Panc1 (cell line): ENCODE results near the gene MPZL3.

ENCODE experiments used
- CTCF ChIP-seq: fragments of 450-650 bp; IDR thresholded peaks from 2 replicates; pipeline ENCODE4 v1.5.1; 2017; ENCODE audit warnings: mild to moderate bottlenecking
- POLR2AphosphoS5 ChIP-seq: IDR thresholded peaks from 2 replicates; pipeline ENCODE4 v1.6.1; 2012; ENCODE audit warnings: mild to moderate bottlenecking, low read depth, low read length, moderate library complexity
- REST ChIP-seq, 2 experiments: IDR thresholded peaks; 2 replicates each; pipeline ENCODE4 v1.6.1; 2011 to 2012; ENCODE audit warnings: low read depth in 2 of 2, control low read depth in 1 of 2, low read length in 1 of 2, mild to moderate bottlenecking in 1 of 2, moderate library complexity in 1 of 2; ENCODE audit not compliant: insufficient read depth in 1 of 2
- SIN3A ChIP-seq: IDR thresholded peaks from 2 replicates; pipeline ENCODE4 v1.6.1; 2012; ENCODE audit warnings: low read depth, mild to moderate bottlenecking, low read length, moderate library complexity, borderline replicate concordance; ENCODE audit not compliant: insufficient read depth
- TCF7L2 ChIP-seq: IDR thresholded peaks from 2 replicates; pipeline ENCODE4 v1.6.1; 2011; ENCODE audit warnings: mild to moderate bottlenecking, low read depth, low read length, inconsistent platforms

- TF ChIP-seq CTCF (no peak), POLR2AphosphoS5 (no peak), TCF7L2 (no peak), REST (IDR thresholded peaks at IDR 0.05; ENCODE audit: insufficient read depth in 1 of 2, low read depth in 2 of 2, low read length in 1 of 2) (no peak), SIN3A (no peak)
Measured at GRCh38 chr11:118224511-118225188, 27.5 kb downstream of the MPZL3 start, which contains the start of gene JAML.
